Measurements from ENCODE around the gene MAPKBP1. TPM values are rescaled to one million over a fixed set of nuclear protein-coding genes. Genes with fewer than 3 reads are reported as not detected.

MAPKBP1 gene
- total and polyA plus RNA-seq, 2 of the 8 experiments (the other 6 are each of a cell fraction or from before 2014, with no cell fraction given): 4.3 to 11.3 TPM

GRCh38 chr15:41799488-41799805 lies 25.2 kb downstream of the MAPKBP1 start:
- H2BK20ac ChIP-seq (ENCODE audit: low read length): no peak overlapping the region
- FAIRE-seq (no peak), DNase-seq (ENCODE audit: low read depth in 1 of 2, low spot score in 2 of 2) (no peak)
- no peak overlapping the region for H3K18ac ChIP-seq (ENCODE audit: extremely low read depth, low read length)
- H2BK12ac ChIP-seq (ENCODE audit: low read depth, low read length): no peak overlapping the region
- no peak overlapping the region for H2BK120ac ChIP-seq (replicated peaks; ENCODE audit: low read depth, low read length)
- no peak overlapping the region for H3K27ac ChIP-seq (ENCODE audit: low read depth, low read length)
- H2BK5ac ChIP-seq (ENCODE audit: low read depth, low read length): no peak overlapping the region
- no peak overlapping the region for H2AK5ac ChIP-seq (ENCODE audit: low read depth, low read length)
- H3K36me3 ChIP-seq (ENCODE audit: control insufficient read depth in 2 of 4, insufficient read depth in 4 of 4, low read length in 3 of 4): no peaks in the 10 kb centered on the region
- no peak overlapping the region for H3K9ac ChIP-seq (replicated peaks in 1 of 4; ENCODE audit: extremely low read depth in 1 of 4, low read depth in 3 of 4, low read length in 3 of 4)
- ChIA-PET CTCF (ENCODE audit: partially characterized antibody) (interaction anchor here (0.8 to 4.1 kb wide), 2 partner anchors 12 to 19 kb away, joined by 3 to 24 read pairs; no protein-coding TSS in a partner anchor), POLR2A (ENCODE audit: partially characterized antibody) (no interaction called here)
- H2AFZ ChIP-seq (ENCODE audit: low read length): no peak overlapping the region
- H3K4me1 ChIP-seq (replicated peaks in 1 of 4; ENCODE audit: control insufficient read depth in 3 of 4, insufficient read depth in 4 of 4, low read length in 3 of 4): no peaks in the 10 kb centered on the region
- no peak overlapping the region for H3K4me3 ChIP-seq (ENCODE audit: extremely low read depth in 1 of 4, insufficient read depth in 2 of 4, low read depth in 3 of 4, low read length in 4 of 4)
- no peaks in the 10 kb centered on the region for H3K27me3 ChIP-seq (replicated peaks in 1 of 4; ENCODE audit: control insufficient read depth in 3 of 4, extremely low read depth in 1 of 4, insufficient read depth in 3 of 4, low read length in 3 of 4)
- no peaks in the 10 kb centered on the region; a peak in 1 of 4 replicates for H3K79me2 ChIP-seq (ENCODE audit: control insufficient read depth in 1 of 2, insufficient read depth in 2 of 2, low read length in 2 of 2)
- no peak overlapping the region for H4K91ac ChIP-seq (replicated peaks; ENCODE audit: insufficient read length, low read length)
- no peak overlapping the region for H3K14ac ChIP-seq (ENCODE audit: insufficient read length)
- H3K79me1 ChIP-seq (ENCODE audit: low read depth, low read length): no peaks in the 10 kb centered on the region
- H3K4me2 ChIP-seq (ENCODE audit: insufficient read depth in 1 of 2, low read depth in 2 of 2, low read length in 2 of 2): no peak overlapping the region
- no peak overlapping the region for H4K8ac ChIP-seq (ENCODE audit: extremely low read depth, insufficient read depth, low read length)
- no peak overlapping the region for H4K5ac ChIP-seq (ENCODE audit: insufficient read length, low read depth, low read length)
- peaks cover 0 to 2% of the 10 kb centered on the region in 2 experiments for H4K20me1 ChIP-seq (replicated peaks in 1 of 2; ENCODE audit: control insufficient read depth in 1 of 2, insufficient read depth in 2 of 2, low read length in 2 of 2)
- 94% methylated on average over 5 of the region's 5 CpGs; no CpG with 5 or more reads in 1 of the 2 experiments for WGBS, 2 experiments (ENCODE audit: extremely low coverage in 1 of 2, insufficient coverage in 1 of 2, insufficient read length in 1 of 2, insufficient replicate concordance in 2 of 2, low coverage in 1 of 2, low lambda C conversion rate in 2 of 2, missing lambda C conversion rate in 1 of 2)
- H3K4ac ChIP-seq (replicated peaks; ENCODE audit: insufficient read length, low read depth, low read length): no peak overlapping the region
- H2BK15ac ChIP-seq (ENCODE audit: low read length): no peak overlapping the region
- no peaks in the 10 kb centered on the region for H3K9me3 ChIP-seq (ENCODE audit: insufficient read depth in 2 of 2, low read depth in 1 of 2, low read length in 1 of 2)
- no peak overlapping the region for H3K23ac ChIP-seq (ENCODE audit: insufficient read length)
- no peaks in the 10 kb centered on the region for H3K23me2 ChIP-seq (ENCODE audit: low read depth, low read length)
- H3K56ac ChIP-seq (replicated peaks; ENCODE audit: insufficient read length, low read depth, low read length): no peak overlapping the region
- no peak for TF ChIP-seq RFX5 (IDR thresholded peaks at IDR 0.05; ENCODE audit: borderline replicate concordance, low read depth, low read length)
- TF ChIP-seq HDAC6 (IDR thresholded peaks at IDR 0.05; ENCODE audit: low read depth, low read length): no peak
- no peak for TF ChIP-seq CREB1 (IDR thresholded peaks at IDR 0.05)
- no peak for TF ChIP-seq SP2 (IDR thresholded peaks at IDR 0.05; ENCODE audit: low read length)
- TF ChIP-seq TAF7 (optimal IDR thresholded peaks at IDR 0.05; ENCODE audit: borderline replicate concordance, low read depth, low read length): no peak
- no peak for TF ChIP-seq JUND (IDR thresholded peaks at IDR 0.05; ENCODE audit: low read length)
- TF ChIP-seq POLR2A (IDR thresholded peaks at IDR 0.05; ENCODE audit: control extremely low read depth in 1 of 2, low read depth in 2 of 2, low read length in 2 of 2): no peak
- no peak for TF ChIP-seq CBX8 (IDR thresholded peaks at IDR 0.05; ENCODE audit: borderline replicate concordance, low read depth, low read length)
- no peak for TF ChIP-seq RNF2 (IDR thresholded peaks at IDR 0.05; ENCODE audit: borderline replicate concordance, low read depth, low read length, missing control alignments, poor library complexity, severe bottlenecking)
- no peak for TF ChIP-seq HDAC2 (IDR thresholded peaks at IDR 0.05; ENCODE audit: borderline replicate concordance in 1 of 2, low read depth in 2 of 2, low read length in 2 of 2)
- no peak for TF ChIP-seq JUN (IDR thresholded peaks at IDR 0.05; ENCODE audit: low read depth, low read length)
- TF ChIP-seq FOSL1 (IDR thresholded peaks at IDR 0.05; ENCODE audit: insufficient read depth, low read depth, low read length): no peak
- TF ChIP-seq SRF (IDR thresholded peaks at IDR 0.05; ENCODE audit: low read depth, low read length): no peak
- TF ChIP-seq MAX (IDR thresholded peaks at IDR 0.05): no peak

Measured in H1 (cell line).